PC-9 (cell line): ENCODE results near the gene FAM98B. TPM values are rescaled to one million over a fixed set of nuclear protein-coding genes. Genes with fewer than 3 reads are reported as not detected.

ENCODE experiments used
- BruUV-seq: library from RNA; stranded (reverse); fragments of 400-500 nt; replicated peaks from 2 replicates; lab custom pipeline; 2021; lab: Mats Ljungman, UMichigan
- CTCF ChIA-PET: fragments of 300-600 bp; sonication (Branson Sonifier 250); formaldehyde crosslinking; loops from one replicate; lab custom pipeline; 2022; ENCODE audit warnings: antibody characterized with exemption; lab: Charles Lee
- POLR2A ChIA-PET: fragments of 300-600 bp; sonication (Branson Sonifier 250); formaldehyde crosslinking; loops from one replicate; lab custom pipeline; 2022; ENCODE audit warnings: antibody characterized with exemption; ENCODE audit not compliant: unreplicated experiment; lab: Charles Lee
- DNase-seq, 2 experiments: peaks; one replicate each; pipeline versions ENCODE4 v3.0.0 to v3.0.0-alpha.2; 2015 to 2022; ENCODE audit warnings: mixed read lengths in 1 of 2
- H2AFZ ChIP-seq: fragments of 200-600 bp; sonication (generic); 2 replicates; pipeline ENCODE4 v1.8.1; 2017; ENCODE audit warnings: antibody characterized with exemption
- H3F3A ChIP-seq: fragments of 200-600 bp; sonication (generic); 2 replicates; pipeline ENCODE4 v1.8.1; 2017; ENCODE audit warnings: antibody characterized with exemption, mild to moderate bottlenecking, low read depth; ENCODE audit not compliant: insufficient read depth
- H3K27ac ChIP-seq: fragments of 200-600 bp; sonication (generic); 2 replicates; pipeline ENCODE4 v1.6.1; 2016; ENCODE audit warnings: mixed run types
- H3K27me3 ChIP-seq: fragments of 200-600 bp; sonication (generic); 2 replicates; pipeline ENCODE4 v1.6.1; 2016; ENCODE audit warnings: low read depth, mixed run types; ENCODE audit not compliant: insufficient read depth
- H3K36me3 ChIP-seq: fragments of 200-600 bp; sonication (generic); 2 replicates; pipeline ENCODE4 v1.6.1; 2016; ENCODE audit warnings: low read depth, mixed run types
- H3K4me1 ChIP-seq: fragments of 200-600 bp; sonication (generic); replicated peaks from 2 replicates; pipeline ENCODE4 v1.6.1; 2016; ENCODE audit warnings: mixed run types; ENCODE audit not compliant: insufficient read depth
- H3K4me2 ChIP-seq: fragments of 200-600 bp; sonication (generic); 2 replicates; pipeline ENCODE4 v1.6.1; 2017; ENCODE audit warnings: mixed run types
- H3K4me3 ChIP-seq: fragments of 200-600 bp; sonication (generic); 2 replicates; pipeline ENCODE4 v1.6.1; 2016; ENCODE audit warnings: mixed run types
- H3K79me2 ChIP-seq: fragments of 200-600 bp; sonication (generic); 2 replicates; pipeline ENCODE4 v1.6.1; 2017; ENCODE audit warnings: low read depth, mixed run types
- H3K9me2 ChIP-seq: fragments of 200-600 bp; sonication (generic); 2 replicates; pipeline ENCODE4 v1.8.1; 2017; ENCODE audit warnings: mild to moderate bottlenecking; ENCODE audit not compliant: insufficient read depth
- H3K9me3 ChIP-seq: fragments of 200-600 bp; sonication (generic); 2 replicates; pipeline ENCODE4 v1.8.1; 2016; ENCODE audit warnings: low read depth; ENCODE audit not compliant: insufficient read depth
- H4K20me1 ChIP-seq: fragments of 200-600 bp; sonication (generic); 2 replicates; pipeline ENCODE4 v1.8.1; 2017; ENCODE audit not compliant: insufficient read depth
- EZH2 ChIP-seq: fragments of 200-600 bp; sonication (generic); IDR thresholded peaks from 2 replicates; pipeline ENCODE4 v1.8.0; 2017; ENCODE audit warnings: antibody characterized with exemption, low read depth
- intact Hi-C: fragments of 100-400 bp; cut with micrococcal nuclease; formaldehyde crosslinking; loops from one replicate; pipeline ENCODE4 v1.10.0; 2022; ENCODE audit not compliant: unreplicated experiment
- total RNA-seq: library from RNA; stranded (reverse); gene quantifications from 2 replicates; pipeline ENCODE4 v1.2.3, GENCODE V29; 2021
- TF ChIP-seq, protein P1 (sequence below): fragments of 200-600 bp; sonication (generic); conservative IDR thresholded peaks from 2 replicates; pipeline ENCODE4 v1.6.1; 2017; ENCODE audit warnings: mixed run types, antibody characterized with exemption, mild to moderate bottlenecking, moderate library complexity

Gene FAM98B
- total RNA-seq, 1 experiment from 2014 or later = 34.7 TPM

GRCh38 chr15:38463893-38464292 is 10.0 kb downstream of the FAM98B start:
- H3K27ac ChIP-seq = no peak overlapping the region
- no peaks in the 10 kb centered on the region for H3K9me2 ChIP-seq
- H2AFZ ChIP-seq = no peak overlapping the region
- no peaks in the 10 kb centered on the region for H3F3A ChIP-seq
- no TSS peak for BruUV-seq
- H3K4me2 ChIP-seq = no peak overlapping the region
- no peak for TF ChIP-seq EZH2
- no peak overlapping the region for H3K4me3 ChIP-seq
- POLR2A ChIA-PET = no interaction called here
- DNase-seq = no peak
- no peaks in the 10 kb centered on the region for H3K27me3 ChIP-seq
- H3K79me2 ChIP-seq = peaks cover 26% of the 10 kb centered on the region; the same call in 1 of the 2 replicates
- H3K9me3 ChIP-seq = no peaks in the 10 kb centered on the region
- intact Hi-C loops = no loop called here
- no peaks in the 10 kb centered on the region for H3K36me3 ChIP-seq
- no peaks in the 10 kb centered on the region for H3K4me1 ChIP-seq
- CTCF ChIA-PET = interaction anchor here (0.5 kb wide), 1 partner anchor 223 kb away, joined by 6 read pairs; no protein-coding TSS in a partner anchor
- H4K20me1 ChIP-seq = peaks cover 4% of the 10 kb centered on the region

GRCh38 chr15:38464675-38465074 is 10.7 kb downstream of the FAM98B start:
- intact Hi-C loops = no loop called here
- H3K27ac ChIP-seq = no peak overlapping the region
- no peak for DNase-seq
- H3K36me3 ChIP-seq = no peaks in the 10 kb centered on the region
- no peaks in the 10 kb centered on the region for H3F3A ChIP-seq
- no peaks in the 10 kb centered on the region for H3K27me3 ChIP-seq
- no peaks in the 10 kb centered on the region for H3K9me3 ChIP-seq
- no peak for TF ChIP-seq EZH2
- TF ChIP-seq, protein P1, sequence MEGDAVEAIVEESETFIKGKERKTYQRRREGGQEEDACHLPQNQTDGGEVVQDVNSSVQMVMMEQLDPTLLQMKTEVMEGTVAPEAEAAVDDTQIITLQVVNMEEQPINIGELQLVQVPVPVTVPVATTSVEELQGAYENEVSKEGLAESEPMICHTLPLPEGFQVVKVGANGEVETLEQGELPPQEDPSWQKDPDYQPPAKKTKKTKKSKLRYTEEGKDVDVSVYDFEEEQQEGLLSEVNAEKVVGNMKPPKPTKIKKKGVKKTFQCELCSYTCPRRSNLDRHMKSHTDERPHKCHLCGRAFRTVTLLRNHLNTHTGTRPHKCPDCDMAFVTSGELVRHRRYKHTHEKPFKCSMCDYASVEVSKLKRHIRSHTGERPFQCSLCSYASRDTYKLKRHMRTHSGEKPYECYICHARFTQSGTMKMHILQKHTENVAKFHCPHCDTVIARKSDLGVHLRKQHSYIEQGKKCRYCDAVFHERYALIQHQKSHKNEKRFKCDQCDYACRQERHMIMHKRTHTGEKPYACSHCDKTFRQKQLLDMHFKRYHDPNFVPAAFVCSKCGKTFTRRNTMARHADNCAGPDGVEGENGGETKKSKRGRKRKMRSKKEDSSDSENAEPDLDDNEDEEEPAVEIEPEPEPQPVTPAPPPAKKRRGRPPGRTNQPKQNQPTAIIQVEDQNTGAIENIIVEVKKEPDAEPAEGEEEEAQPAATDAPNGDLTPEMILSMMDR = no peak
- CTCF ChIA-PET = no interaction called here
- BruUV-seq = no TSS peak
- H3K9me2 ChIP-seq = no peaks in the 10 kb centered on the region
- no peak overlapping the region for H2AFZ ChIP-seq
- POLR2A ChIA-PET = no interaction called here
- H3K4me2 ChIP-seq = no peak overlapping the region
- peaks cover 23% of the 10 kb centered on the region; the same call in 1 of the 2 replicates for H3K79me2 ChIP-seq
- H4K20me1 ChIP-seq = peaks cover 4% of the 10 kb centered on the region
- H3K4me1 ChIP-seq = no peaks in the 10 kb centered on the region
- H3K4me3 ChIP-seq = no peak overlapping the region

DNA sequence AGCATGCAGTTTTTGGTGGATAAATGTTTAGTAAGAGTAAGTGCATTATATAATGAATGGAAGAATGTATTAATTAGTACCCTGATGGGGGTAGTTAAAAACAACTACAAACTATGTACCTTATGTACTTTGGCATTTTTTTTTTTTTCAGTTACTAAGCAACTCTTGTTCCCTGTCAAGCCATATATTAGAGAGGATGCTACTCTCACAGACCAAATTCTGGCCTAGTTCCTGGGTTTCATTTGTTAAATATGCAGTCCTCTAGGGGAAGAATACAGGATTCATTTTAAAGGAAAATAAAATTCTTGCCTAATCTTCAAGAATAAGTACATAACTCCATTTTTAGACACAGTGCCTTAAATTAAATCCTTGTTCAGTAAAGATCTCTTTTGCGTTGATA is 16.9 kb downstream of the FAM98B start:
- Histone ChIP-seq H3K4me2 (no peak overlapping the region), H3K36me3 (no peaks in the 10 kb centered on the region), H4K20me1 (no peaks in the 10 kb centered on the region), H3K9me3 (no peaks in the 10 kb centered on the region), H3K79me2 (no peaks in the 10 kb centered on the region), H2AFZ (no peak overlapping the region), H3K4me3 (no peak overlapping the region), H3F3A (no peaks in the 10 kb centered on the region), H3K4me1 (no peaks in the 10 kb centered on the region), H3K9me2 (no peaks in the 10 kb centered on the region), H3K27ac (no peak overlapping the region), H3K27me3 (no peaks in the 10 kb centered on the region)
- ChIA-PET CTCF (no interaction called here), POLR2A (no interaction called here)
- no peak for TF ChIP-seq EZH2
- TF ChIP-seq, protein P1 = no peak
- no peak for DNase-seq
- intact Hi-C loops = loop anchor here (5.0 to 10.0 kb wide), 2 partner anchors 94 to 474 kb away; partner anchors contain the start of gene RASGRP1
- no TSS peak for BruUV-seq
